Measurements from ENCODE around the gene SIPA1L3.

GRCh38 chr19:38072776-38073750, 166.1 kb downstream of the SIPA1L3 start:
- TF ChIP-seq CTCF (IDR thresholded peaks at IDR 0.05; ENCODE audit: low read length) (no peak), EZH2 (optimal IDR thresholded peaks at IDR 0.05; ENCODE audit: low read depth, low read length) (no peak), EZH2phosphoT487 (IDR thresholded peaks at IDR 0.05; ENCODE audit: low read length) (no peak)
